H1 (cell line): ENCODE measurements around the gene PPP1R13B.

Source experiments
- CTCF ChIP-seq, 3 experiments: IDR thresholded peaks; 1 replicate in 2 of 3; 2 replicates in 1 of 3; pipeline versions ENCODE4 v1.5.1 to v1.6.1; 2011; ENCODE audit warnings: low read length in 3 of 3, mild to moderate bottlenecking in 3 of 3, inconsistent platforms in 2 of 3, low read depth in 1 of 3, moderate library complexity in 1 of 3; ENCODE audit not compliant: insufficient read depth in 1 of 3; ENCODE audit errors: control extremely low read depth in 1 of 3
- EZH2 ChIP-seq: fragments of 200-600 bp; sonication (generic); IDR thresholded peaks from 2 replicates; pipeline ENCODE4 v1.7.1; 2012; ENCODE audit warnings: low read depth, mild to moderate bottlenecking, moderate library complexity, low read length, inconsistent platforms; ENCODE audit not compliant: severe bottlenecking
- GABPA ChIP-seq: IDR thresholded peaks from 2 replicates; pipeline ENCODE4 v1.6.1; 2011; ENCODE audit warnings: mild to moderate bottlenecking, low read length, moderate library complexity, borderline replicate concordance; ENCODE audit not compliant: insufficient read depth
- NRF1 ChIP-seq: IDR thresholded peaks from 2 replicates; pipeline ENCODE4 v1.6.1; 2011; ENCODE audit warnings: mild to moderate bottlenecking, low read depth, low read length, improper control_type of control experiment
- PHF8 ChIP-seq: fragments of 200-600 bp; sonication (generic); conservative IDR thresholded peaks from 2 replicates; pipeline ENCODE4 v1.7.1; 2012; ENCODE audit warnings: low read depth, mild to moderate bottlenecking, inconsistent platforms, low read length, moderate library complexity
- POLR2A ChIP-seq, 2 experiments: IDR thresholded peaks; 1 replicate in 1 of 2; 2 replicates in 1 of 2; pipeline ENCODE4 v1.6.1; 2011; ENCODE audit warnings: low read depth in 2 of 2, low read length in 2 of 2, mild to moderate bottlenecking in 2 of 2; ENCODE audit errors: control extremely low read depth in 1 of 2
- YY1 ChIP-seq: IDR thresholded peaks from 2 replicates; pipeline ENCODE4 v1.6.1; 2011; ENCODE audit warnings: low read depth, mild to moderate bottlenecking, low read length

- TF ChIP-seq EZH2 (no peak), CTCF (IDR thresholded peaks at IDR 0.05; ENCODE audit: control extremely low read depth in 1 of 3, insufficient read depth in 1 of 3, low read depth in 1 of 3, low read length in 3 of 3) (no peak), GABPA (no peak), PHF8 (no peak), POLR2A (IDR thresholded peaks at IDR 0.05; ENCODE audit: control extremely low read depth in 1 of 2, low read depth in 2 of 2, low read length in 2 of 2) (no peak), YY1 (no peak), NRF1 (no peak)
Measured at GRCh38 chr14:103770500-103770899, 76.9 kb downstream of the PPP1R13B start.
